Psoas muscle (tissue), 8 donors: ENCODE data around the gene TNNC1. TPM values are rescaled to one million over a fixed set of nuclear protein-coding genes. Genes with fewer than 3 reads are reported as not detected.
A peak's percentile ranks its signal among the peaks of the same experiment; 100 is the strongest.

ENCODE experiments used
- ATAC-seq, 4 donors: fragments of 200-7000 bp; cut with Tn5 transposase; one replicate each; pipeline ENCODE4 v1.9.1; 2020; ENCODE audit warnings: moderate library complexity in 3 of 4, mild to moderate bottlenecking in 2 of 4
- DNase-seq, 2 donors: peaks; one replicate each; pipeline ENCODE4 v3.0.0-alpha.2; 2020
- H3K27ac ChIP-seq: fragments of 200-600 bp; one replicate; pipeline ENCODE4 v1.8.0; 2022
- H3K27me3 ChIP-seq, 3 donors: fragments of 200-600 bp in 1 of 3; one replicate each; pipeline versions ENCODE4 v1.6.1 to v1.8.0; 2013 to 2022; ENCODE audit warnings: low read length in 2 of 3, mild to moderate bottlenecking in 2 of 3, moderate library complexity in 1 of 3; ENCODE audit not compliant: insufficient read depth in 3 of 3
- H3K36me3 ChIP-seq, 2 donors: fragments of 200-600 bp in 1 of 2; one replicate each; pipeline versions ENCODE4 v1.6.1 to v1.8.0; 2013 to 2022; ENCODE audit warnings: low read depth in 1 of 2, mild to moderate bottlenecking in 1 of 2, moderate library complexity in 1 of 2; ENCODE audit not compliant: insufficient read depth in 1 of 2
- H3K4me1 ChIP-seq: fragments of 200-600 bp; one replicate; pipeline ENCODE4 v1.8.0; 2022
- H3K4me3 ChIP-seq: fragments of 200-600 bp; one replicate; pipeline ENCODE4 v1.8.0; 2022; ENCODE audit warnings: mild to moderate bottlenecking
- H3K9me3 ChIP-seq: fragments of 200-600 bp; one replicate; pipeline ENCODE4 v1.8.0; 2022
- CTCF ChIP-seq: fragments of 200-600 bp; IDR thresholded peaks from one replicate; pipeline ENCODE4 v1.8.0; 2022; ENCODE audit warnings: antibody characterized with exemption
- WGBS, 3 donors: extraction: QIAGEN DNeasy Blood & Tissue Kit; methylation state at CpG; one replicate each; pipeline versions ENCODE4 v1.1.6 to v1.1.7; 2013; 5-methylcytosine and 5-hydroxymethylcytosine counted together
- intact Hi-C, 2 donors: fragments of 100-400 bp; cut with DNase I; formaldehyde crosslinking; loops; one replicate each; pipeline versions ENCODE4 v1.11.0 to v1.14.2; 2022
- polyA plus RNA-seq, 3 donors: library from polyadenylated mRNA; stranded (reverse); fragments of 200-250 nt; gene quantifications; one replicate each; pipeline ENCODE4 v1.2.3, GENCODE V29; 2013
- total RNA-seq, 4 donors: library from RNA; stranded (reverse); fragmentation: NEBNext Ultra II Directional in 2 of 4; extraction: Animal tissue kit (Norgen Biotek cat#: 25700) in 2 of 4; gene quantifications; one replicate each; pipeline versions ENCODE4 v1.2.1 to v1.2.4, GENCODE V29; 2021 to 2023
- donor health status: healthy with polysubstance abuse.
- donor health status: DM: no; HTN: no; CAD: no; lungs with moderate emphysema.
- donor health status: Bipolar disorder and iron deficiency.
- donor health status: healthy.
- donor health status: DM: yes; HTN: yes; CAD: no.
- donor health status: DM: no; HTN: no; CAD: no.
- donor health status: DM: no; HTN: no; CAD: no.
- donor health status: DM: yes; HTN: yes; CAD: no.

TNNC1 gene
- total and polyA plus RNA-seq, 7 donors: 4,153 to 7,172 (median 6,385) TPM

GRCh38 chr3:52435246-52436101 is 18.4 kb downstream of the TNNC1 start:
- Histone ChIP-seq H3K27me3 (no peaks in the 10 kb centered on the region), H3K9me3 (no peaks in the 10 kb centered on the region), H3K4me1 (peaks cover 15% of the 10 kb centered on the region), H3K36me3 (no peaks in the 10 kb centered on the region), H3K27ac (no peak overlapping the region), H3K4me3 (no peak overlapping the region)
- TF ChIP-seq CTCF: no peak
- intact Hi-C loops: no loop called here
- WGBS, 3 donors: 85 to 92% (median 89%) methylated on average over 30 to 32 of the region's 32 CpGs
- DNase-seq (no peak), ATAC-seq (no peak)

- no peak overlapping the region for H3K27ac ChIP-seq
- DNase-seq: no peak
- no peak overlapping the region for H3K4me3 ChIP-seq
- no peaks in the 10 kb centered on the region for H3K9me3 ChIP-seq
- peaks cover 15% of the 10 kb centered on the region for H3K4me1 ChIP-seq
- no peak for TF ChIP-seq CTCF
- intact Hi-C loops: no loop called here
- WGBS, 3 donors: 88 to 95% (median 94%) methylated on average over 9 of the region's 9 CpGs
- no peaks in the 10 kb centered on the region for H3K27me3 ChIP-seq
- ATAC-seq: no peak
- no peaks in the 10 kb centered on the region for H3K36me3 ChIP-seq
Observed at GRCh38 chr3:52434491-52435115, 19.2 kb downstream of the TNNC1 start.

GRCh38 chr3:52433996-52434479 is 19.8 kb downstream of the TNNC1 start:
- H3K27ac ChIP-seq: no peak overlapping the region

GRCh38 chr3:52433328-52433995 is 20.4 kb downstream of the TNNC1 start:
- Histone ChIP-seq H3K4me1 (peaks cover 15% of the 10 kb centered on the region), H3K36me3 (no peaks in the 10 kb centered on the region)
- no peak for DNase-seq

More at GRCh38 chr3:52433996-52434479, 19.8 kb downstream of the TNNC1 start:
- H3K27me3 ChIP-seq: no peaks in the 10 kb centered on the region
- peaks cover 15% of the 10 kb centered on the region for H3K4me1 ChIP-seq
- H3K9me3 ChIP-seq: no peaks in the 10 kb centered on the region
- intact Hi-C loops: no loop called here
- ATAC-seq (no peak), DNase-seq (no peak)
- no peak for TF ChIP-seq CTCF
- H3K36me3 ChIP-seq: no peaks in the 10 kb centered on the region
- H3K4me3 ChIP-seq: no peak overlapping the region
- 88 to 94% (median 90%) methylated on average over 6 of the region's 6 CpGs for WGBS, 3 donors

More at GRCh38 chr3:52433328-52433995, 20.4 kb downstream of the TNNC1 start:
- H3K27me3 ChIP-seq: no peaks in the 10 kb centered on the region
- peak overlapping the region; percentile 16 for H3K27ac ChIP-seq
- intact Hi-C loops: no loop called here
- TF ChIP-seq CTCF: no peak
- ATAC-seq: no peak
- WGBS, 3 donors: 61 to 69% (median 66%) methylated on average over 10 of the region's 10 CpGs
- no peak overlapping the region for H3K4me3 ChIP-seq
- H3K9me3 ChIP-seq: no peaks in the 10 kb centered on the region
